ENCODE results near the gene CREG1.

GRCh38 chr1:167526667-167527383 is 26.7 kb downstream of the CREG1 start:
- no peak for TF ChIP-seq CTCF (IDR thresholded peaks at IDR 0.05)
- TF ChIP-seq EP300 (IDR thresholded peaks at IDR 0.05): no peak

Measured in gastroesophageal sphincter (tissue), 3 donors.